Measurements from ENCODE around the gene NOXO1. TPM values are rescaled to one million over a fixed set of nuclear protein-coding genes. Genes with fewer than 3 reads are reported as not detected.
A peak's percentile ranks its signal among the peaks of the same experiment; 100 is the strongest.

NOXO1 gene
- total RNA-seq, 1 donor from 2014 or later, result 1.8 TPM

GRCh38 chr16:1987198-1987597 lies 5.9 kb upstream of the NOXO1 start:
- ATAC-seq (no peak), DNase-seq (no peak)
- TF ChIP-seq CTCF (IDR thresholded peaks at IDR 0.05), result no peak
- H3K4me1 ChIP-seq, result peaks cover 35% of the 10 kb centered on the region
- H3K27me3 ChIP-seq, result peaks cover 31% of the 10 kb centered on the region
- intact Hi-C loops (cut with DNase I), result no loop called here
- peaks cover 20% of the 10 kb centered on the region for H3K36me3 ChIP-seq
- H3K27ac ChIP-seq, result no peak overlapping the region
- no peaks in the 10 kb centered on the region for H3K9me3 ChIP-seq
- H3K4me3 ChIP-seq, result no peak overlapping the region

- peaks cover 23% of the 10 kb centered on the region for H3K4me1 ChIP-seq
- no peak for TF ChIP-seq CTCF (IDR thresholded peaks at IDR 0.05)
- DNase-seq (no peak), ATAC-seq (no peak)
- H3K27me3 ChIP-seq, result peaks cover 33% of the 10 kb centered on the region
- no peak overlapping the region for H3K4me3 ChIP-seq
- H3K36me3 ChIP-seq, result peaks cover 20% of the 10 kb centered on the region
- intact Hi-C loops (cut with DNase I), result no loop called here
- H3K9me3 ChIP-seq, result no peaks in the 10 kb centered on the region
- no peak overlapping the region for H3K27ac ChIP-seq
Measured at GRCh38 chr16:1985466-1986150, 4.3 kb upstream of the NOXO1 start.

GRCh38 chr16:1984347-1985225 lies 3.3 kb upstream of the NOXO1 start:
- TF ChIP-seq CTCF (IDR thresholded peaks at IDR 0.05), result no peak
- peaks cover 19% of the 10 kb centered on the region for H3K4me1 ChIP-seq
- peaks cover 35% of the 10 kb centered on the region for H3K27me3 ChIP-seq
- peak overlapping the region; percentile 87 for H3K27ac ChIP-seq
- H3K4me3 ChIP-seq, result peak overlapping the region; percentile 89
- intact Hi-C loops (cut with DNase I), result no loop called here
- H3K36me3 ChIP-seq, result peaks cover 20% of the 10 kb centered on the region
- ATAC-seq (peak; percentile 0), DNase-seq (no peak)
- H3K9me3 ChIP-seq, result no peaks in the 10 kb centered on the region

- Histone ChIP-seq H3K4me3 (peak within 1 kb of the TSS; percentile 89), H3K9me3 (no peaks in the 10 kb centered on the region), H3K27ac (peak within 1 kb of the TSS; percentile 87), H3K27me3 (peaks cover 35% of the 10 kb centered on the region), H3K36me3 (peaks cover 20% of the 10 kb centered on the region), H3K4me1 (peaks cover 19% of the 10 kb centered on the region)
- DNase-seq (peak; percentile 96), ATAC-seq (peak; percentile 91)
- intact Hi-C loops (cut with DNase I), result no loop called here
- peak; percentile 44 for TF ChIP-seq CTCF (IDR thresholded peaks at IDR 0.05)
Measured at GRCh38 chr16:1983544-1984346, 2.5 kb upstream of the NOXO1 start, which contains the start of gene GFER. TSS of gene GFER (plus strand) at chr16:1984193. CDS start at chr16:1984219, 26 bp downstream.

- no peak for ATAC-seq
- Histone ChIP-seq H3K27ac (peak overlapping the region; percentile 87), H3K36me3 (peaks cover 25% of the 10 kb centered on the region), H3K9me3 (no peaks in the 10 kb centered on the region), H3K27me3 (peaks cover 39% of the 10 kb centered on the region), H3K4me3 (peak overlapping the region; percentile 89), H3K4me1 (peaks cover 19% of the 10 kb centered on the region)
- intact Hi-C loops (cut with DNase I), result no loop called here
- no peak for TF ChIP-seq CTCF (IDR thresholded peaks at IDR 0.05)
- DNase-seq, result no peak
Measured at GRCh38 chr16:1982991-1983543, 1.8 kb upstream of the NOXO1 start.
